Muscle of leg (tissue), 11 donors: Measurements from ENCODE around the gene ZMPSTE24. TPM values are rescaled to one million over a fixed set of nuclear protein-coding genes. Genes with fewer than 3 reads are reported as not detected.

ENCODE experiments used
- DNase-seq: peaks from one replicate; pipeline ENCODE4 v3.0.0; 2013
- H3K27ac ChIP-seq: one replicate; pipeline ENCODE4 v1.5.1; 2013; ENCODE audit warnings: mild to moderate bottlenecking, low read length, control low read depth
- H3K27me3 ChIP-seq: one replicate; pipeline ENCODE4 v1.6.1; 2013; ENCODE audit warnings: low read length; ENCODE audit not compliant: control insufficient read depth, insufficient read depth
- H3K36me3 ChIP-seq: one replicate; pipeline ENCODE4 v1.6.1; 2013; ENCODE audit warnings: low read length; ENCODE audit not compliant: control insufficient read depth, insufficient read depth
- H3K4me1 ChIP-seq: one replicate; pipeline ENCODE4 v1.6.1; 2013; ENCODE audit warnings: low read length; ENCODE audit not compliant: control insufficient read depth, insufficient read depth
- H3K4me3 ChIP-seq: one replicate; pipeline ENCODE4 v1.5.1; 2013; ENCODE audit warnings: low read length, control low read depth
- H3K9me3 ChIP-seq: replicated peaks from 2 replicates; pipeline ENCODE4 v1.6.1; 2013; ENCODE audit warnings: low read depth, low read length; ENCODE audit not compliant: control insufficient read depth
- WGBS: methylation state at CpG from one replicate; pipeline ENCODE4 v1.1.5; 2013; ENCODE audit warnings: missing lambda C conversion rate; ENCODE audit not compliant: insufficient coverage; 5-methylcytosine and 5-hydroxymethylcytosine counted together
- polyA plus RNA-seq, 8 donors: library from polyadenylated mRNA; unstranded; fragments of 120-200 nt; gene quantifications; one replicate each; pipeline versions ENCODE4 v1.2.1 to v1.2.3, GENCODE V29; 2013; ENCODE audit warnings: inconsistent platforms in 1 of 8, low replicate concordance in 1 of 8; ENCODE audit not compliant: insufficient read length in 8 of 8, insufficient read depth in 1 of 8
- total RNA-seq: library from RNA; stranded (reverse); fragments of 120-200 nt; gene quantifications from one replicate; pipeline ENCODE4 v1.2.4, GENCODE V29; 2013

ZMPSTE24 gene
- total and polyA plus RNA-seq, 9 donors, result 20.3 to 32.7 (median 25.5) TPM

DNA sequence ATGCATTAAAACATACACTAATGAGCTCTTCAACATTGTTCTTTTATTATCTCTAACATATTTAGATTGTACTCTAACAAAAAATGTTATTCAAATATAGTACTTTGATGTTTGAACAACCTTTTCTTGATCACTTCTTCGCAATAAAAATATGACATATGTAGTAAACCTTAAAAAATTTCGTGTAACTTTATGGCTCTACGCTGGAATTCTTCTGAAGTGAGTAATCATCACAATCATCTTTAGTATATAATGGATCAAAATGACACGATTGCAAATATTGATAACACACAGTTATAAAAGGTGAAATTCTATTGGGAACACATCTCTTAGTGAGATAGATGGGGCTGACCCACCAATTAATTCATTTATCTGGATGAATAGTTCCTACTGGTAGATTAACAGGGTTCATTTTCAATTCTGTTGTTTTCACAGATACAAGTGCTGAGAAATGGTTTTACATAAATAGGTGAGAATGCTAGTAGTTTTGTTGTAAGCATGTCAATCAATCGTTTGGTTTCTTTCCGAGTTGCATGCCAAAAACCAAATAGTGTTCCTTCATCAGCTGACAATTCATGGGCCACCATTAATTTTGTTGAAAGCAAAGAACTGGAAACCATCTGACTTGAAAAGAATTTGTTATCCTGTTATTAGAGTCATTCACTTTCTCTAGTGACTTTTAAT is 1.5 kb upstream of the ZMPSTE24 start:
- Histone ChIP-seq H3K4me3 (peak overlapping the region; percentile 75), H3K4me1 (peaks cover 7% of the 10 kb centered on the region), H3K27ac (peak overlapping the region; percentile 100), H3K27me3 (no peaks in the 10 kb centered on the region), H3K9me3 (no peaks in the 10 kb centered on the region), H3K36me3 (peaks cover 17% of the 10 kb centered on the region)
- no CpG with 5 or more reads among the region's 6 CpGs for WGBS
- DNase-seq, result no peak

- DNase-seq, result no peak
- Histone ChIP-seq H3K9me3 (no peaks in the 10 kb centered on the region), H3K4me3 (peak overlapping the region; percentile 75), H3K4me1 (peaks cover 7% of the 10 kb centered on the region), H3K27ac (peak overlapping the region; percentile 100), H3K36me3 (peaks cover 19% of the 10 kb centered on the region), H3K27me3 (no peaks in the 10 kb centered on the region)
- WGBS, result 0% methylated on average over 9 of the region's 16 CpGs
Observed at GRCh38 chr1:40257313-40257687, 736 bp upstream of the ZMPSTE24 start.

- no peak for DNase-seq
- 2% methylated on average over 9 of the region's 10 CpGs for WGBS
- peaks cover 7% of the 10 kb centered on the region for H3K4me1 ChIP-seq
Observed at GRCh38 chr1:40258445-40258769, 371 bp downstream of the ZMPSTE24 start.

GRCh38 chr1:40264354-40264781 is 6.3 kb downstream of the ZMPSTE24 start:
- peaks cover 29% of the 10 kb centered on the region for H3K36me3 ChIP-seq
- no peaks in the 10 kb centered on the region for H3K27me3 ChIP-seq
- H3K4me1 ChIP-seq, result no peaks in the 10 kb centered on the region
- WGBS, result 83% methylated on average over 1 of the region's 3 CpGs
- no peak overlapping the region for H3K27ac ChIP-seq
- no peak for DNase-seq
- no peak overlapping the region for H3K4me3 ChIP-seq
- H3K9me3 ChIP-seq, result no peaks in the 10 kb centered on the region

More at GRCh38 chr1:40258445-40258769, 371 bp downstream of the ZMPSTE24 start:
- Histone ChIP-seq H3K27ac (peak overlapping the region; percentile 100), H3K27me3 (no peaks in the 10 kb centered on the region), H3K36me3 (peaks cover 19% of the 10 kb centered on the region), H3K9me3 (no peaks in the 10 kb centered on the region), H3K4me3 (peak overlapping the region; percentile 75)

- Histone ChIP-seq H3K4me3 (no peak overlapping the region), H3K27ac (no peak overlapping the region), H3K4me1 (no peaks in the 10 kb centered on the region), H3K36me3 (peaks cover 26% of the 10 kb centered on the region), H3K27me3 (no peaks in the 10 kb centered on the region), H3K9me3 (no peaks in the 10 kb centered on the region)
- no peak for DNase-seq
Observed at GRCh38 chr1:40265298-40265697, 7.3 kb downstream of the ZMPSTE24 start.

DNA sequence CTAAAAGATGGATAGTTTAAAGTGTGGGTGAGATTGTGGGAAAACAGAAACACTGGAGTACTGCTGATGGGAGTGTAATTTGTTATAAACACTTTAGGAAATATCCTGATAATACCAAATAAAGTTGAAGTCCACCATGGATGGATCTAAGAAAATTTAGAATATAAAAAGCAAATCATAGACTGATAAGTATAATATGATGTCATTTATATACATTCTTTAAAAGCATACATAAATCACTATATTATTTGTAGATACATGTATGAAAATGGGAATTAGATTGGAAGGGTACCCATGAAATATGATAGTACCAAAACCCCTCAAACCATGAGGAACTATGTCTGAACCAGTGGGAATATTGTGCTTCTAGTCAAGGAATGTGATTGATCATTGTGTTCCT is 7.9 kb downstream of the ZMPSTE24 start:
- DNase-seq, result no peak

GRCh38 chr1:40266786-40267535 is 8.9 kb downstream of the ZMPSTE24 start:
- DNase-seq, result no peak
- Histone ChIP-seq H3K9me3 (no peaks in the 10 kb centered on the region), H3K36me3 (peaks cover 24% of the 10 kb centered on the region), H3K27ac (no peak overlapping the region), H3K4me3 (no peak overlapping the region), H3K27me3 (no peaks in the 10 kb centered on the region), H3K4me1 (no peaks in the 10 kb centered on the region)
- no CpG with 5 or more reads among the region's 6 CpGs for WGBS

More for the DNA sequence above, 7.9 kb downstream of the ZMPSTE24 start:
- Histone ChIP-seq H3K9me3 (no peaks in the 10 kb centered on the region), H3K27ac (no peak overlapping the region), H3K4me1 (no peaks in the 10 kb centered on the region), H3K27me3 (no peaks in the 10 kb centered on the region), H3K36me3 (peaks cover 30% of the 10 kb centered on the region), H3K4me3 (no peak overlapping the region)

DNA sequence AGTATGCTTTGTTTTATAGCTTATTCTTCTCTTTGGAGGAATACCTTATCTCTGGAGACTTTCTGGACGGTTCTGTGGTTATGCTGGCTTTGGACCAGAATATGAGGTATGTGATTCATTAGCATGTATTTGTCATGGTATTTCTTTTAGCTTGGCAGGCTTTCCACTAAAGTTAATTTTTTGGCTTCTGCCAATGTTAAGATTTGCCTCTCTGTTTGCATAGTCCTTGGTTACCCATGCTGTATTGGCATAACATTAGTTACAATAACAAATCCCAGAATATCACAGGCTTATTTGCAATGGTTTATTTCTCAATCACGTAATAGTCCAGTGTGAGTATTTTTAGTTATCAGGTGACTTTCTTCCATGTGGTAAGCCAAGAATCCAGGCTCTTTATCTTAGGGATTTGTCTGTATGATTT is 9.7 kb downstream of the ZMPSTE24 start:
- H3K27me3 ChIP-seq, result no peaks in the 10 kb centered on the region
- peak; percentile 7 for DNase-seq
- H3K4me3 ChIP-seq, result no peak overlapping the region
- H3K36me3 ChIP-seq, result peaks cover 32% of the 10 kb centered on the region
- H3K9me3 ChIP-seq, result no peaks in the 10 kb centered on the region
- no peak overlapping the region for H3K27ac ChIP-seq
- no peaks in the 10 kb centered on the region for H3K4me1 ChIP-seq
- WGBS, result no CpG with 5 or more reads among the region's 2 CpGs

GRCh38 chr1:40268211-40268610 is 10.2 kb downstream of the ZMPSTE24 start:
- no peak overlapping the region for H3K4me3 ChIP-seq
- H3K36me3 ChIP-seq, result peaks cover 33% of the 10 kb centered on the region
- no peaks in the 10 kb centered on the region for H3K4me1 ChIP-seq
- H3K9me3 ChIP-seq, result no peaks in the 10 kb centered on the region
- no peak for DNase-seq
- no peaks in the 10 kb centered on the region for H3K27me3 ChIP-seq
- H3K27ac ChIP-seq, result no peak overlapping the region

- H3K4me1 ChIP-seq, result no peaks in the 10 kb centered on the region
- H3K4me3 ChIP-seq, result no peak overlapping the region
- DNase-seq, result no peak
- H3K27me3 ChIP-seq, result no peaks in the 10 kb centered on the region
- WGBS, result 100% methylated on average over 2 of the region's 3 CpGs
- H3K9me3 ChIP-seq, result no peaks in the 10 kb centered on the region
- H3K27ac ChIP-seq, result no peak overlapping the region
- H3K36me3 ChIP-seq, result peaks cover 36% of the 10 kb centered on the region
Observed at GRCh38 chr1:40270152-40270834, 12.3 kb downstream of the ZMPSTE24 start.
